Measurements from ENCODE around the gene MAMDC4. TPM values are rescaled to one million over a fixed set of nuclear protein-coding genes. Genes with fewer than 3 reads are reported as not detected.

Gene MAMDC4
- polyA plus RNA-seq, 1 experiment = 0.63 TPM

- Histone ChIP-seq H3K4me3 (ENCODE audit: low read depth, low read length) (no peak overlapping the region), H3K27ac (ENCODE audit: low read depth, low read length) (peak overlapping the region; percentile 92), H3K9me3 (ENCODE audit: control insufficient read depth, insufficient read depth, low read length) (no peaks in the 10 kb centered on the region; the same call in 1 of the 2 replicates), H3K27me3 (ENCODE audit: control insufficient read depth, insufficient read depth, low read length) (no peaks in the 10 kb centered on the region)
- no peak for TF ChIP-seq CTCF (IDR thresholded peaks at IDR 0.05; ENCODE audit: low read depth, low read length)
- POLR2A ChIA-PET = no interaction called here
- CTCF ChIA-PET = no interaction called here
- DNase-seq (ENCODE audit: low read depth, low spot score) = peak; percentile 47
Measured at GRCh38 chr9:136902259-136902821, 50.2 kb downstream of the MAMDC4 start.

GRCh38 chr9:136903041-136903554, 51.0 kb downstream of the MAMDC4 start:
- H3K27me3 ChIP-seq (ENCODE audit: control insufficient read depth, insufficient read depth, low read length) = no peaks in the 10 kb centered on the region
- TF ChIP-seq CTCF (IDR thresholded peaks at IDR 0.05; ENCODE audit: low read depth, low read length) = no peak
- no peak for DNase-seq (ENCODE audit: low read depth, low spot score)
- peak overlapping the region; percentile 92 for H3K27ac ChIP-seq (ENCODE audit: low read depth, low read length)
- ChIA-PET CTCF (no interaction called here), POLR2A (no interaction called here)
- H3K9me3 ChIP-seq (ENCODE audit: control insufficient read depth, insufficient read depth, low read length) = no peaks in the 10 kb centered on the region; the same call in 1 of the 2 replicates
- no peak overlapping the region for H3K4me3 ChIP-seq (ENCODE audit: low read depth, low read length)

- ChIA-PET CTCF (no interaction called here), POLR2A (no interaction called here)
- no peak for TF ChIP-seq CTCF (IDR thresholded peaks at IDR 0.05; ENCODE audit: low read depth, low read length)
- no peak overlapping the region for H3K27ac ChIP-seq (ENCODE audit: low read depth, low read length)
- H3K27me3 ChIP-seq (ENCODE audit: control insufficient read depth, insufficient read depth, low read length) = no peaks in the 10 kb centered on the region
- H3K9me3 ChIP-seq (ENCODE audit: control insufficient read depth, insufficient read depth, low read length) = no peaks in the 10 kb centered on the region; the same call in 1 of the 2 replicates
- no peak for DNase-seq (ENCODE audit: low read depth, low spot score)
- H3K4me3 ChIP-seq (ENCODE audit: low read depth, low read length) = no peak overlapping the region
Measured at GRCh38 chr9:136906266-136906665, 54.1 kb downstream of the MAMDC4 start.

GRCh38 chr9:136907011-136907914, 55.1 kb downstream of the MAMDC4 start:
- CTCF ChIA-PET = no interaction called here
- POLR2A ChIA-PET = no interaction called here
- H3K27me3 ChIP-seq (ENCODE audit: control insufficient read depth, insufficient read depth, low read length) = no peaks in the 10 kb centered on the region
- no peak for TF ChIP-seq CTCF (IDR thresholded peaks at IDR 0.05; ENCODE audit: low read depth, low read length)
- no peak for DNase-seq (ENCODE audit: low read depth, low spot score)
- no peaks in the 10 kb centered on the region; the same call in 1 of the 2 replicates for H3K9me3 ChIP-seq (ENCODE audit: control insufficient read depth, insufficient read depth, low read length)
- no peak overlapping the region for H3K4me3 ChIP-seq (ENCODE audit: low read depth, low read length)
- no peak overlapping the region for H3K27ac ChIP-seq (ENCODE audit: low read depth, low read length)

Small RNA genes lying within 50 kb of the gene (small RNA-seq; reads per million reads assigned to genes)
- gene MIR4292 (ENCODE audit: insufficient read length, low read depth) (not detected), gene MIR4479 (ENCODE audit: insufficient read length, low read depth) (not detected)

Other genes starting within 250 kb of the MAMDC4 start
- 3.9 and 6.1 TPM in 2 replicates for gene EGFL7, start 189.4 kb upstream of the MAMDC4 start, polyA plus RNA-seq (2011; rRNA removed)
- 24.4 and 30.0 TPM in 2 replicates for gene AGPAT2, start 164.9 kb upstream of the MAMDC4 start, polyA plus RNA-seq (2011; rRNA removed)
- 2.8 and 3.6 TPM in 2 replicates for gene DIPK1B, start 139.8 kb upstream of the MAMDC4 start, polyA plus RNA-seq (2011; rRNA removed)
- not detected in 2 replicates for gene LCN10, start 109.4 kb upstream of the MAMDC4 start, polyA plus RNA-seq (2011; rRNA removed)
- not detected in 2 replicates for gene LCN6, start 103.8 kb upstream of the MAMDC4 start, polyA plus RNA-seq (2011; rRNA removed)
- gene LCN8, start 94.1 kb upstream of the MAMDC4 start, polyA plus RNA-seq (2011; rRNA removed) = not detected in 2 replicates
- not detected in 2 replicates for gene LCN15, start 87.8 kb upstream of the MAMDC4 start, polyA plus RNA-seq (2011; rRNA removed)
- 34.9 and 44.3 TPM in 2 replicates for gene TMEM141, start 61.0 kb upstream of the MAMDC4 start, polyA plus RNA-seq (2011; rRNA removed)
- gene CCDC183, start 56.0 kb upstream of the MAMDC4 start, polyA plus RNA-seq (2011; rRNA removed) = 0.05 and 0.21 TPM in 2 replicates
- gene RABL6, start 44.4 kb upstream of the MAMDC4 start, polyA plus RNA-seq (2011; rRNA removed) = 35.4 and 41.1 TPM in 2 replicates
- gene AJM1, start 9.9 kb upstream of the MAMDC4 start, polyA plus RNA-seq (2011; rRNA removed) = 0.26 and 0.42 TPM in 2 replicates
- gene PHPT1, start 2.9 kb upstream of the MAMDC4 start, polyA plus RNA-seq (2011; rRNA removed) = 91.6 and 116 TPM in 2 replicates
- 445 and 453 TPM in 2 replicates for gene EDF1, start 14.0 kb downstream of the MAMDC4 start, polyA plus RNA-seq (2011; rRNA removed)
- 6.1 and 6.9 TPM in 2 replicates for gene TRAF2, start 34.2 kb downstream of the MAMDC4 start, polyA plus RNA-seq (2011; rRNA removed)
- gene FBXW5, start 92.4 kb downstream of the MAMDC4 start, polyA plus RNA-seq (2011; rRNA removed) = 31.2 and 46.4 TPM in 2 replicates
- gene C8G, start 92.9 kb downstream of the MAMDC4 start, polyA plus RNA-seq (2011; rRNA removed) = 0.41 TPM in 1 of 2 replicates, not detected in the other
- gene LCN12, start 99.9 kb downstream of the MAMDC4 start, polyA plus RNA-seq (2011; rRNA removed) = not detected in 2 replicates
- 7.8 and 9.6 TPM in 2 replicates for gene PTGDS, start 125.2 kb downstream of the MAMDC4 start, polyA plus RNA-seq (2011; rRNA removed)
- gene LCNL1, start 130.6 kb downstream of the MAMDC4 start, polyA plus RNA-seq (2011; rRNA removed) = 1.5 TPM in 2 replicates
- gene PAXX, start 140.1 kb downstream of the MAMDC4 start, polyA plus RNA-seq (2011; rRNA removed) = 6.0 and 6.7 TPM in 2 replicates
- 0.42 and 0.63 TPM in 2 replicates for gene CLIC3, start 144.2 kb downstream of the MAMDC4 start, polyA plus RNA-seq (2011; rRNA removed)
- gene ABCA2, start 175.9 kb downstream of the MAMDC4 start, polyA plus RNA-seq (2011; rRNA removed) = 4.7 and 8.8 TPM in 2 replicates
- not detected in 2 replicates for gene FUT7, start 179.7 kb downstream of the MAMDC4 start, polyA plus RNA-seq (2011; rRNA removed)
- 8.9 and 16.5 TPM in 2 replicates for gene NPDC1, start 193.8 kb downstream of the MAMDC4 start, polyA plus RNA-seq (2011; rRNA removed)
- not detected in 2 replicates for gene ENTPD2, start 201.7 kb downstream of the MAMDC4 start, polyA plus RNA-seq (2011; rRNA removed)
- 1.5 and 1.8 TPM in 2 replicates for gene SAPCD2, start 218.2 kb downstream of the MAMDC4 start, polyA plus RNA-seq (2011; rRNA removed)
- gene UAP1L1, start 225.2 kb downstream of the MAMDC4 start, polyA plus RNA-seq (2011; rRNA removed) = 5.1 and 6.3 TPM in 2 replicates
- 40.8 and 50.2 TPM in 2 replicates for gene MAN1B1, start 234.6 kb downstream of the MAMDC4 start, polyA plus RNA-seq (2011; rRNA removed)